Skeletal muscle tissue (tissue), 4 donors: Measurements from ENCODE around the gene PTPN23. TPM values are rescaled to one million over a fixed set of nuclear protein-coding genes. Genes with fewer than 3 reads are reported as not detected.

Experiments used
- H3K27ac ChIP-seq: one replicate; pipeline ENCODE4 v1.7.0; 2013; ENCODE audit warnings: mild to moderate bottlenecking, low read depth, low read length, inconsistent platforms
- H3K27me3 ChIP-seq, 3 donors: one replicate each; pipeline ENCODE4 v1.7.0; 2013; ENCODE audit warnings: low read length in 3 of 3; ENCODE audit not compliant: control insufficient read depth in 3 of 3, insufficient read depth in 3 of 3
- H3K36me3 ChIP-seq, 3 donors: one replicate each; pipeline ENCODE4 v1.7.0; 2013; ENCODE audit warnings: low read length in 3 of 3; ENCODE audit not compliant: control insufficient read depth in 3 of 3, insufficient read depth in 3 of 3
- H3K4me1 ChIP-seq, 3 donors: one replicate each; pipeline ENCODE4 v1.7.0; 2013; ENCODE audit warnings: low read length in 3 of 3, mild to moderate bottlenecking in 3 of 3; ENCODE audit not compliant: control insufficient read depth in 3 of 3, insufficient read depth in 3 of 3
- H3K4me3 ChIP-seq, 3 donors: one replicate each; pipeline ENCODE4 v1.7.0; 2013; ENCODE audit warnings: low read length in 3 of 3
- H3K9ac ChIP-seq, 3 donors: one replicate each; pipeline ENCODE4 v1.7.0; 2013; ENCODE audit warnings: low read length in 3 of 3, mild to moderate bottlenecking in 3 of 3, moderate library complexity in 2 of 3, low read depth in 1 of 3
- H3K9me3 ChIP-seq, 3 donors: one replicate each; pipeline ENCODE4 v1.7.0; 2013; ENCODE audit warnings: low read length in 3 of 3; ENCODE audit not compliant: control insufficient read depth in 3 of 3
- total RNA-seq: library from RNA; depleted of rRNA; stranded (reverse); fragments of >200 nt; gene quantifications from one replicate; pipeline ENCODE4 v1.2.3, GENCODE V29; 2014
- donor health status: Osteomylitis.

Gene PTPN23
- total RNA-seq, 1 donor from 2014 or later: 17.2 TPM

DNA sequence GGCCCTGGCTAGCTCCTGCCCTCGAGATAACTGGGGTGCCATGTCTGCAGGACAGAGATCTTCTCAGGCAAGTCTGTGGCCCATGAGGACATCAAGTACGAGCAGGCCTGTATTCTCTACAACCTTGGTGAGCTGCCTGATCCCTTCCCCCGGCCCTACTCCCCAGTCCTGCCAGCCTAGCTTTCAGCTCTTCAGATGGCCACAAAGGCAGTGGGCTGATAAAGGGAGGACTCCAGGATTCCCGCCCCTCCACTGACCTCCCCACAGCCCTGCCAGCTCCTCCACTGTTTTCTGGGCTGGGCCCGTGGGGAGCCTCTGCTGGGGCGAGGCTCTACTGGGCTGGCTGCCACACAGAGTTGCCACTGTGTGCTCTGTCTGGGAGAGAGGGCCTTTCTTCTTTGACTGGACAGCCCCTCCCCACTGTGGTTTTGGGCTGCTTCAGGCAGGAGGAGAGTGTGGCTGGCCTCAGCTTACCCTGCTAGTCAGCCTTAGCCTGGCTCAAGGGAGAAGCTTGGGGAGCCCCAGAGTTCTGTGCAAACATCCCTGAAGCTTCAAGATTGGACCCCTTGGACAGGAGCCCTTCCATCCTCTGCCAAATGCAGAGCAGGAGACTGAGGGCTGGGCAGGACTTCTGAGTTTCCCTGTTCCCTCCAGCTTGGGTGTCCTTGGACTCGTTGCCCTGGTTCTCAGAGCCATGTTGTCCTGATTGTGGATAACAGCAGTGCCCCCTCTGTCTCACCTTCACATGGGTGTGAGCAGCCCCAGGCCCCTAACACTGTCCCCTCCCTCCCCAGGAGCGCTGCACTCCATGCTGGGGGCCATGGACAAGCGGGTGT, 24.4 kb downstream of the PTPN23 start:
- Histone ChIP-seq H3K36me3 (peaks cover 39 to 46% (median 41%) of the 10 kb centered on the region in 3 donors), H3K9me3 (no peaks in the 10 kb centered on the region), H3K9ac (peak overlapping the region in 2 of 3 donors; percentile 33 to 51), H3K27me3 (no peaks in the 10 kb centered on the region), H3K27ac (no peak overlapping the region), H3K4me1 (peaks cover 11 to 16% (median 12%) of the 10 kb centered on the region in 3 donors), H3K4me3 (no peak overlapping the region)

DNA sequence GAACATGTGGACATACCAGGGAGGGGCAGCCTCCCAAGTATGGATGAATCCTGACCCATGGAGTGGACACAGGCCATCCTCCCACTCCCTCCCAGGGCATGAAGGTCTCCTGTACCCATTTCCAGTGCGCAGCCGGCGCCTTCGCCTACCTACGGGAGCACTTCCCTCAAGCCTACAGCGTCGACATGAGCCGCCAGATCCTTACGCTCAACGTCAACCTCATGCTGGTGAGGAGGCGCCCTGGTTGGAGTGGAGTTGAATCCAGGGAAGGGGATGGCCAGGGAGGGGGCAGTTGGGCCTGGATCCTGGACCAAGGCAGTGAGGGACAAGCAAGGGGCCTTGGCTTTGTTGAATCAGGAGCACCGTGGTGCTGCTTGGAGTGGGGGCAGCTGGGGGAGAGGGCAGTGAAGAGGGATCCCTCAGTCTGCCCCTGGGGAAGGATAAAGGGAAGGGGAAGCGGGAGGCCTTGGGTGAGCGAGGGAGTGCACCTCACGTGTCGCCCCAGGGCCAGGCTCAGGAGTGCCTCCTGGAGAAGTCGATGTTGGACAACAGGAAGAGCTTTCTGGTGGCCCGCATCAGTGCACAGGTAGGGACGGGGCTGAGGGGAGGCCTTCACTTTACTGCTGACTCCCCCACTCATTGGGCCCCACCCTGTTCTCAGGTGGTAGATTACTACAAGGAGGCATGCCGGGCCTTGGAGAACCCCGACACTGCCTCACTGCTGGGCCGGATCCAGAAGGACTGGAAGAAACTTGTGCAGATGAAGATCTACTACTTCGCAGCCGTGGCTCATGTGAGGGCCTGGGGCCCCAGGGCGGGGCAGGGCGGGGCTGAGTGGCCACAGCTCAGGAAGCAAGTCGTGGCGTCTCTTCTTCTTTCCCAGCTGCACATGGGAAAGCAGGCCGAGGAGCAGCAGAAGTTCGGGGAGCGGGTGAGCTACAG, 25.3 kb downstream of the PTPN23 start:
- Histone ChIP-seq H3K4me1 (peaks cover 11 to 16% (median 12%) of the 10 kb centered on the region in 3 donors), H3K36me3 (peaks cover 40 to 47% (median 43%) of the 10 kb centered on the region in 3 donors), H3K9ac (peak overlapping the region in 1 of 3 donors; percentile 33), H3K9me3 (no peaks in the 10 kb centered on the region), H3K27ac (no peak overlapping the region), H3K27me3 (no peaks in the 10 kb centered on the region), H3K4me3 (no peak overlapping the region)

- Histone ChIP-seq H3K4me1 (peaks cover 11 to 16% (median 12%) of the 10 kb centered on the region in 3 donors), H3K36me3 (peaks cover 46 to 54% (median 49%) of the 10 kb centered on the region in 3 donors)
These were observed 25.9 kb downstream of the PTPN23 start for GRCh38 chr3:47406762-47407149.

GRCh38 chr3:47407237-47407636, 26.4 kb downstream of the PTPN23 start:
- no peaks in the 10 kb centered on the region for H3K27me3 ChIP-seq
- no peak overlapping the region for H3K9ac ChIP-seq
- H3K36me3 ChIP-seq: peaks cover 51 to 58% (median 54%) of the 10 kb centered on the region in 3 donors
- no peak overlapping the region for H3K27ac ChIP-seq
- peaks cover 11 to 16% (median 12%) of the 10 kb centered on the region in 3 donors for H3K4me1 ChIP-seq
- no peak overlapping the region for H3K4me3 ChIP-seq
- H3K9me3 ChIP-seq: no peaks in the 10 kb centered on the region

More at GRCh38 chr3:47406762-47407149, 25.9 kb downstream of the PTPN23 start:
- no peak overlapping the region for H3K4me3 ChIP-seq
- H3K9me3 ChIP-seq: no peaks in the 10 kb centered on the region
- H3K27ac ChIP-seq: no peak overlapping the region
- H3K27me3 ChIP-seq: no peaks in the 10 kb centered on the region
- no peak overlapping the region for H3K9ac ChIP-seq

- Histone ChIP-seq H3K4me3 (no peak overlapping the region), H3K36me3 (peaks cover 59 to 67% (median 61%) of the 10 kb centered on the region in 3 donors), H3K27me3 (no peaks in the 10 kb centered on the region), H3K9ac (no peak overlapping the region), H3K9me3 (no peaks in the 10 kb centered on the region), H3K27ac (no peak overlapping the region), H3K4me1 (peaks cover 11 to 16% (median 12%) of the 10 kb centered on the region in 3 donors)
These were observed 27.3 kb downstream of the PTPN23 start for GRCh38 chr3:47407896-47408838.

- Histone ChIP-seq H3K27me3 (no peaks in the 10 kb centered on the region), H3K4me1 (peaks cover 11 to 16% (median 12%) of the 10 kb centered on the region in 3 donors), H3K36me3 (peaks cover 65 to 73% (median 67%) of the 10 kb centered on the region in 3 donors), H3K27ac (no peak overlapping the region), H3K9me3 (no peaks in the 10 kb centered on the region), H3K9ac (no peak overlapping the region), H3K4me3 (no peak overlapping the region)
These were observed 28.0 kb downstream of the PTPN23 start for GRCh38 chr3:47408839-47409229.

DNA sequence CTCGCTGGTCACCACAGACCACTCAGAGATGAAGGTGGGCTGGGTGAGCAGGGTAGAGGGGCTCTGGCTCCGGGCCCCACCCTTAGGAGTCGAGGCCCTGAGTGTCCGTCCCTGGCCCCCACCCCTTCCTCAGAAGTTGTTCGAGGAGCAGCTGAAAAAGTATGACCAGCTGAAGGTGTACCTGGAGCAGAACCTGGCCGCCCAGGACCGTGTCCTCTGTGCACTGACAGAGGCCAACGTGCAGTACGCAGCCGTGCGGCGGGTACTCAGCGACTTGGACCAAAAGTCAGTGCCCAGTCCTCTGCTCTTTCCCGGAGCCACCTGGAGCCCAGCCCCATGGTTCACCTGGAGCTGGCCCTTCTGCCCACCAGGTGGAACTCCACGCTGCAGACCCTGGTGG, 28.5 kb downstream of the PTPN23 start:
- no peak overlapping the region for H3K4me3 ChIP-seq
- H3K27me3 ChIP-seq: no peaks in the 10 kb centered on the region
- no peaks in the 10 kb centered on the region for H3K9me3 ChIP-seq
- H3K27ac ChIP-seq: no peak overlapping the region
- no peak overlapping the region for H3K9ac ChIP-seq
- peaks cover 70 to 78% (median 72%) of the 10 kb centered on the region in 3 donors for H3K36me3 ChIP-seq
- peaks cover 11 to 16% (median 12%) of the 10 kb centered on the region in 3 donors for H3K4me1 ChIP-seq

GRCh38 chr3:47409688-47410416, 29.0 kb downstream of the PTPN23 start:
- no peak overlapping the region for H3K27ac ChIP-seq
- no peak overlapping the region for H3K9ac ChIP-seq
- no peak overlapping the region for H3K4me3 ChIP-seq
- peaks cover 76 to 83% (median 77%) of the 10 kb centered on the region in 3 donors for H3K36me3 ChIP-seq
- no peaks in the 10 kb centered on the region for H3K9me3 ChIP-seq
- H3K27me3 ChIP-seq: no peaks in the 10 kb centered on the region
- peaks cover 6 to 10% (median 8%) of the 10 kb centered on the region in 3 donors for H3K4me1 ChIP-seq

- H3K9ac ChIP-seq: no peak overlapping the region
- H3K27ac ChIP-seq: no peak overlapping the region
- H3K4me3 ChIP-seq: no peak overlapping the region
- no peaks in the 10 kb centered on the region for H3K9me3 ChIP-seq
- peaks cover 1 to 5% (median 4%) of the 10 kb centered on the region in 3 donors for H3K4me1 ChIP-seq
- peaks cover 81 to 88% (median 82%) of the 10 kb centered on the region in 3 donors for H3K36me3 ChIP-seq
- H3K27me3 ChIP-seq: no peaks in the 10 kb centered on the region
These were observed 29.5 kb downstream of the PTPN23 start for GRCh38 chr3:47410417-47410720.
